ENCODE results near the gene CRACR2A. TPM values are rescaled to one million over a fixed set of nuclear protein-coding genes. Genes with fewer than 3 reads are reported as not detected.

Gene CRACR2A
- total and polyA plus RNA-seq, 4 donors, result 1.4 to 10.2 (median 5.5) TPM

- Histone ChIP-seq H3K9ac (ENCODE audit: insufficient read depth in 1 of 2, low read length in 2 of 2) (no peak overlapping the region), H3K4me1 (ENCODE audit: control insufficient read depth in 5 of 5, insufficient read depth in 5 of 5, low read length in 5 of 5) (peaks cover 0 to 15% (median 0%) of the 10 kb centered on the region in 5 donors), H3K36me3 (ENCODE audit: control insufficient read depth in 4 of 4, insufficient read depth in 4 of 4, low read length in 4 of 4) (peaks cover 0 to 4% (median 0%) of the 10 kb centered on the region in 4 donors), H3K9me3 (ENCODE audit: control insufficient read depth in 4 of 4, insufficient read depth in 3 of 4, low read length in 3 of 4) (peaks cover 0 to 2% (median 0%) of the 10 kb centered on the region in 4 donors), H3K4me3 (no peak overlapping the region), H3K27me3 (ENCODE audit: control insufficient read depth in 3 of 3, insufficient read depth in 3 of 3, low read length in 2 of 3) (no peaks in the 10 kb centered on the region), H3K27ac (ENCODE audit: low read depth in 1 of 2, low read length in 1 of 2) (no peak overlapping the region)
- no peak for TF ChIP-seq CTCF (IDR thresholded peaks at IDR 0.05; ENCODE audit: control extremely low read depth, extremely low read depth)
- ATAC-seq (ENCODE audit: insufficient read depth, low FRiP score), result no peak
- no peak for DNase-seq
- 74 to 81% methylated on average over 6 of the region's 6 CpGs for WGBS, 2 donors
Observed at GRCh38 chr12:3651585-3652424, 101.1 kb downstream of the CRACR2A start.

- DNase-seq (no peak), ATAC-seq (ENCODE audit: insufficient read depth, low FRiP score) (no peak)
- peaks cover 0 to 2% (median 0%) of the 10 kb centered on the region in 4 donors for H3K9me3 ChIP-seq (ENCODE audit: control insufficient read depth in 4 of 4, insufficient read depth in 3 of 4, low read length in 3 of 4)
- peaks cover 0 to 6% (median 0%) of the 10 kb centered on the region in 5 donors for H3K4me1 ChIP-seq (ENCODE audit: control insufficient read depth in 5 of 5, insufficient read depth in 5 of 5, low read length in 5 of 5)
- peaks cover 0 to 9% (median 0%) of the 10 kb centered on the region in 4 donors for H3K36me3 ChIP-seq (ENCODE audit: control insufficient read depth in 4 of 4, insufficient read depth in 4 of 4, low read length in 4 of 4)
- WGBS, 2 donors, result 90 to 95% methylated on average over 5 of the region's 5 CpGs
- no peak overlapping the region for H3K27ac ChIP-seq (ENCODE audit: low read depth in 1 of 2, low read length in 1 of 2)
- no peak overlapping the region for H3K9ac ChIP-seq (ENCODE audit: insufficient read depth in 1 of 2, low read length in 2 of 2)
- no peak for TF ChIP-seq CTCF (IDR thresholded peaks at IDR 0.05; ENCODE audit: control extremely low read depth, extremely low read depth)
- no peak overlapping the region for H3K4me3 ChIP-seq
- no peaks in the 10 kb centered on the region for H3K27me3 ChIP-seq (ENCODE audit: control insufficient read depth in 3 of 3, insufficient read depth in 3 of 3, low read length in 2 of 3)
Observed at GRCh38 chr12:3647504-3647903, 105.4 kb downstream of the CRACR2A start.

- WGBS, 2 donors, result 56 to 66% methylated on average over 12 of the region's 12 CpGs
- H3K4me3 ChIP-seq, result no peak overlapping the region
- H3K36me3 ChIP-seq (ENCODE audit: control insufficient read depth in 4 of 4, insufficient read depth in 4 of 4, low read length in 4 of 4), result peaks cover 0 to 9% (median 0%) of the 10 kb centered on the region in 4 donors
- no peak overlapping the region for H3K9ac ChIP-seq (ENCODE audit: insufficient read depth in 1 of 2, low read length in 2 of 2)
- H3K27ac ChIP-seq (ENCODE audit: low read depth in 1 of 2, low read length in 1 of 2), result no peak overlapping the region
- ATAC-seq (ENCODE audit: insufficient read depth, low FRiP score), result no peak
- no peak for DNase-seq
- H3K4me1 ChIP-seq (ENCODE audit: control insufficient read depth in 5 of 5, insufficient read depth in 5 of 5, low read length in 5 of 5), result peaks cover 0 to 6% (median 0%) of the 10 kb centered on the region in 5 donors
- H3K27me3 ChIP-seq (ENCODE audit: control insufficient read depth in 3 of 3, insufficient read depth in 3 of 3, low read length in 2 of 3), result no peaks in the 10 kb centered on the region
- TF ChIP-seq CTCF (IDR thresholded peaks at IDR 0.05; ENCODE audit: control extremely low read depth, extremely low read depth), result no peak
- H3K9me3 ChIP-seq (ENCODE audit: control insufficient read depth in 4 of 4, insufficient read depth in 3 of 4, low read length in 3 of 4), result peaks cover 0 to 2% (median 0%) of the 10 kb centered on the region in 4 donors
Observed at GRCh38 chr12:3646561-3647241, 106.2 kb downstream of the CRACR2A start.
